HG03159 (cell line): ENCODE measurements around the gene ITGA2B.
A peak's percentile ranks its signal among the peaks of the same experiment; 100 is the strongest.

Source experiments
- ATAC-seq: cut with Tn5 transposase; IDR thresholded peaks from one replicate; pipeline ENCODE4 v1.9.1; 2021; ENCODE audit warnings: mild to moderate bottlenecking, moderate library complexity; ENCODE audit not compliant: unreplicated experiment

ITGA2B gene

DNA sequence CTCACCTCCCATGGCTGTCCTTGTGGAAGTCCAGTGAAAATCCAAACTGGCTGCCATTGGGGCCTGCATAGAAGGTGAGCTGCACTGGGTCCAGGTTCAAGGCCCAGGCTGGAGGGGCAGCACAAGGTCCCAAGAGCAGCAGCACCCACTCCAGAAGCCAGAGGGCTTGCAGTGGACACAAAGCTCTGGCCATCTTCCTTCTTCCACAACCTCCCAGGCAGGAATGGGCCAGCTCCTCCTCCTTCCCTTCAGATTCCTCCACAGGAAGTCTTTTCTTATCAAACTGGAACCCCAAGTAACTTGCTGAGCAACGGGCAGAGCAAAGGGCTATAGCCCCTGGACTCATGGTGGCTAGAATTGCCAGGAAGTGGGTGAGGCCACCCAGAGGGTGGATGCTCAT, at the start of gene ITGA2B:
Gene ITGA2B, minus strand, starts transcription at position 369 of the 400 bp plus-strand sequence. Its CDS starts 176 bp downstream, at position 193.
- no peak for ATAC-seq

DNA sequence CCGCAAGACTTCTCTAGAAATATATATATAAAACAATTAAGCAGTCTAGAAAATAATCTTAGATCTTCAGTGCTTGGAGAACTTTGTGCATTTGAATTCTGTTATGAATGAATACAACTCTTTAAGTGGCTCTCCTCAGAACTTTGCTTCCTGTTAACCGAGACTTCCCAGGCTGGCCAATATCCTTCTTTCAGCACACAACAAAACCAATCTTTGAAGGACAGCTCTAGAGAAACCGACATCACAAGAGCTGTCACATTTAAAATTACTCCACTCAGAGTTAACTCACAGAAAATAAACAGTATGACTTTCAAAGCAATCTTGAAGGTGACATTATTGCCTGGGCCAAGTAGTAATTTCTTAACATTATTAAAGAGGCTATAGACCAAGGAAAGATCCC, 49.7 kb upstream of the ITGA2B start:
- ATAC-seq = no peak

- no peak for ATAC-seq
Observed at GRCh38 chr17:44438636-44439035, 49.2 kb upstream of the ITGA2B start.

DNA sequence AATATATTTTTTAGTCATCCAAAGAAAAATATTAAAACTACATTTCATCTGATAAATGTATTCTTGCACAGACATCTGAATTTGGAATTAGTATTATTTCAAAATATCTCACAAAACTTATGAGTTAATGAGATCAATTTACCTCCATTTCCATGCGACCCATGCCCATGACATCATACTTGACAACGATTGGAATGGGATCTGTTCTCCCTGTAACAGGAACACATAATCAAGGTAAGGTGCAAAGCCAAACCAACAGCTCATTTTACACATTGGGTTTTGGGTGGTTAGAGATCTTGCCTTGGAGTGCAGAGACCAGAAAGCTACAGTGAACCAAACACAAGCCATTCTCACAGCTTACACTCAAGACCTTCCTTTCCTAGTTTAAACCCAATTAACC, 46.9 kb upstream of the ITGA2B start:
- no peak for ATAC-seq

DNA sequence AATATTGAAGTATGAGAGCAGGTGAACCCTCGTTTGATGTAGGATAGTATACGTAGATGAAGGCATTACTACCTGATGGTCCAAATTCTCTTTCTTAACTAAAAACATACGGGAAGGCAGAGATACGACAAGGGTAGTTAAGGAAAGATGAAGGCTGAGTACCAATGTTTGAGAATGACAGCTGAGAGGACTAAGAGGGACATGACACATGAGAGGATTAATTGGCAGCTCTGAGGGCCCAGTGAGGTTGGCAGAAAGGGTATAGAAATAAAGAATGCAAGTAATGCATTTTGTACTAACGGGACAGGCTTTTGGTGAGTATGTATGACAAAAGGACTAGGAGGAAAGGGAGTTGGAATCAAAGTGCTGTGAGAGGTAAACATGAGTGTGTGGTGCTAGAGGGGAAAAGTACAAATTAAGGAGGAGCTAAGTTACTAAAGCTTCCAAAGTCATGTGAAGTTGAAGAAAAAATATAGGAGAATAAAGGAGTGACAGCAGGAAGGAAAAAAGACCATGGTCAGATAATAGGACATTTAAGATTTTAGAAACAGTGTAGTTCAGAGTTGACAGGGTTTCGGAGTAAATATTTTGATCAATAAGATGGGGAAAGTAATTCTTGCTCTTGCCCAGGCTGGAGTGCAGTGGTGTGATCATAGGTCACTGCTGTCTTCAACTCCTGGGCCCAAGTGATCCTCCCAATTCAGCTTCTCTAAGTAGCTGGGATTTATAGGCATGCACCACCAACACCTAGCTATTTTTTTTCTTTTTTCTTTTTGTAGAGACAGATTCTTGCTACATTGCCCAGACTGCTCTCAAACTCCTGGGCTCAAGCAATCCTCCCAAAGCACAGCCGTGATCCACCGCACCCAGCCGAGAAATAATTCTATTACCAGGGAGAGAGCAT, 43.1 kb upstream of the ITGA2B start:
- no peak for ATAC-seq

DNA sequence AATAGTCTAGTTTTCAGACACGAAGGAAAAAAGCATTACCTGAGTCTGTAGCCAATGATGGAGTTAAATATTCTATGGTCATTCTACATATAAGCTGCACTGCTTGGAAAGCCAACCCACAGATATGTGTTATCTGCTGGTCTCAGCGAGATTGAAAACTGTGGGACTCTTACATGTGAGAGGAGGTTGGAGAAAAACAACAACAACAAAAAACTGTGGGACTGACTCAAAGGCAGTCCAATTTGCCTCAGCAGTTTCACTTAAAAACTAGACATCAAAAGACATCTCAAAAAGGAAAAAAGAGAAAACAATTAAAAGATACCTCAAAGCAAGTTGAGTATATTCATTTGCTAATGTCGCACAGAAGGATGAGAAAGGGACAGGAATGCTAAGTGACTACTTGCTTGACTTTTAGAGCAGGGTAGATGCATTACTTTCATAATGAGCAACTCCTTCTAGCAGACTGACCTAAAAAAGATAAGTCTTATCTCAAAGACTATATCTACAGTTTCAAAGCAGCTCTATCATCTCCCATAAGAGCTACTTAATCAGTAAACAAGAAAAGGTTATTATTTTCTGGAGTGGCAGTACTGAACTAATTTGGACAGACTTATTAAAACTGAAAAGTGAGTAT, 35.5 kb upstream of the ITGA2B start:
- no peak for ATAC-seq

DNA sequence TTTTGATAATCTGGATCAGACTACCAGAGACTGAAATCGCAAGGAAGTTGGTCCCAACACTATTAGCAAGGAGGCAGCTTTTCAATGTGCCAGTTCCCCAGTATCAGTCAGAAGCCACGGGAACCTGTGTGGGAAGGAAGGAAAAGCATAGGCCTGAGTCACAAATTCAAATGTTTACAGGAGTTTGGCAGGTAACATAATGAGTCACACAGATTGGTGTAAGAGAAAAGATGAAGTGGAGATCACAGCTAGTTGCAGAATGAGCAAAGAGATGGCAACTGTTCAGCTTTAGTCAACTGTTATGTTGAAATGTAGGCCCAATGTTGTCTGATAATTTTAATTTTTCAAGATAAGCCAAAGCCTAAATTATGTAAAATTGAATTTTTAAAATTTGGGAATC, 28.1 kb upstream of the ITGA2B start:
- no peak for ATAC-seq

- ATAC-seq = no peak
Observed at GRCh38 chr17:44416558-44417289, 27.3 kb upstream of the ITGA2B start.

- no peak for ATAC-seq
Observed at GRCh38 chr17:44414394-44415155, 25.1 kb upstream of the ITGA2B start.

DNA sequence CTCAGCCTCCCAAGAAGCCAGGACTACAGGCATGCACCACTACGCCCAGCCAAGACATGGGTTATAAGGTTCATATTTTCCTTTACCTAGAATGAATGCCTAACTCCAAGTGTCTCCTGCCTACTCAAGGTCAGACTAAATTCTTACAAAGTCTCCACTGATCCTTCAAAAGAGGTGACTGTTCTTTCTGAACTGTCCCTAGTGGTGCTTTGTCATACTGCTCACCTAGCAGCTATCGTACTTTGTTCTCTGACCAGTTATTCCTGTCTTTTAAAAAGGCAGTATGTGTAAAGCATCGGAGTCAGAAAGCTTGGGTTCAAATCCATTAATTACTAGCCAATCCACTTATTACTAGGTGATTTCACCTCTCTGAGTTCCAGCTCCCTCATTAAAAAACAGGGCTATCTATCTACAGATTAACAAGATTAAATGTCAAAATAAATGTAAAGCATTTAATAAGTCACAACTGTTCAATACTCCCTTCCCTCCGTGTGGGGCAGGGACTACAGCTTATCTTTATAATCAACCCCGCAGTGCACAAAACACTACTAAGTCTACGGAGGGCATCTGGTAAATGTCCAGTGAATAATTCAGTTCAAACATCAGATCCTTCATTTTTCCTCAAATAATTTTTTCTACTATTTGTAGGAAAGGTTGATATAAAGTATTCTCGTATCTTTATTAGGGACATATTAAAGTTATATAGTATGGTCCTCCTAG, 20.0 kb upstream of the ITGA2B start:
- ATAC-seq = no peak

DNA sequence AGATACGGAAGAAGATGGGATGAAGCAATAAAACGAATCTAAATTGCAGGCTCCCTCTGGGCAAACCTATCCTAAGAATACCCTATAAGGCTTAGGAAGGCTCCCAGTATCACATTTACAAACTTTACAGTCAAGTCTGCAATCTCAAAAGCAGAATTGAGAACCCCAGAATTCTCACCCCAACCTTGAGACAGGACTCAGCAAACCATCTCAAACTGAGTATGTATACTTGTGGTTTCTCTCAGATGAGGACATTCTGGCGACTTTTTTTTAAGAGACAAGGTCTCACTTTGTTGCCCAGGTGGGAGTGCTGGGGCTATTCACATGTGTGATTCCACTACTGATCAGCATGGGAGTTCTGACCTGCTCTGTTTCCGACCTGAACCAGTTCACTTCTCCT, 19.3 kb upstream of the ITGA2B start:
- no peak for ATAC-seq

DNA sequence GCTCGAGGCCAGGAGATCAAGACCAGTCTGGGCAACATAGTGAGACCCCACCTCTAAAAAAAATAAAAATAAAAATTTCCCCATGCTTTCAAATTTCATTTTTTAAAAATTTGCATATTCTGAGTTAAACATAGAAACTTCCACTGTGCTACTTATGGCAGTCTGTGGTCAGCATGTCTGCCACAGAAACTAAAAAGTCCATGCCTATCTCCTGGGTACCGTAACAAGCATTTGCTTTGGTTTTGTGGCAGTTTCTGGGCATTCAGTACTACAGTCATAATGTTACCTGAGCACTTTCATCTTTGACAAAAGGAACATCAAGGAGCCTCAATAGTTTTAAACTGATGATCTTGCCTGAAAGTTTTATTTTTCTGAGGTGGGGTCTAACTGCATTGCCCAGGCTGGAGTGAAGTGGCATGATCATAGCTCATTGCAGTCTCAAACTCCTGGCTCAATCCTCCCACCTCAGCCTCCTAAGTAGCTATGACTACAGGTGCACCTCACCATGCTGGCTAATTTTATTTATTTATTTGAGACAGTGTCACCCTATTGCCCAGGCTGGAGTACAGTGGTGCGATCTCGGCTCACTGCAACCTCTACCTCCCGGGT, 13.2 kb upstream of the ITGA2B start:
- peak; percentile 48 for ATAC-seq

DNA sequence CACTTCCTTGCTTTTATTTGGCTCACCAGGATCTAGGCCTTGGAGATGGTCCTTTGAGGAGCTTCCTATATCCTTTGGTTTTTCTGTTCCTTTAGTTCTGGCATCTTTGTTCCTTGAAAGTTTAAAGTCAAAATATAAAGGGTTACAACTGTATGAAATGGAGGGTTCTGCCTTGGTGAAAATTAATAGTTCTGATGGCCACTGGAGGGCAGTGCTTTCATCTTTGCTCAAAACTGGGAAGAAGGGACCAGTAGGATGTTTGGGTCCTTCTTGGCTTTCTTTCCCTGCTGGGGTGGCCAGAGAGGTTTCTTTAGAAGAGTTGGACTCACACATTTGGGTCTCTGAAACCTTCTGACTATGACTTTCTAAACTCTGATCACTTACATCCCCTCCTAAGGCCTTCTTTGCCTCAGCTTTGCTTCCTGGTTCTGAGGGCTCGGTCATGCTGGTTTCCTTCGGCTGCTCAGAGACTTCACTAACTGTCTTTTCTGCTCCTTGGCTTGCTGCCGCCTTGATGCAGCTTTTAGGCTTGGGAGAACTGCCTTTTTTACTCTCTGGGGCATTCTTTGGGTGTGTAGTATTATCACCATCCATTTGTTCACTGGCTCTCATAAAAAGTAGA, 10.9 kb upstream of the ITGA2B start:
- ATAC-seq = no peak

GRCh38 chr17:44398692-44399691, 9.5 kb upstream of the ITGA2B start:
- ATAC-seq = no peak

DNA sequence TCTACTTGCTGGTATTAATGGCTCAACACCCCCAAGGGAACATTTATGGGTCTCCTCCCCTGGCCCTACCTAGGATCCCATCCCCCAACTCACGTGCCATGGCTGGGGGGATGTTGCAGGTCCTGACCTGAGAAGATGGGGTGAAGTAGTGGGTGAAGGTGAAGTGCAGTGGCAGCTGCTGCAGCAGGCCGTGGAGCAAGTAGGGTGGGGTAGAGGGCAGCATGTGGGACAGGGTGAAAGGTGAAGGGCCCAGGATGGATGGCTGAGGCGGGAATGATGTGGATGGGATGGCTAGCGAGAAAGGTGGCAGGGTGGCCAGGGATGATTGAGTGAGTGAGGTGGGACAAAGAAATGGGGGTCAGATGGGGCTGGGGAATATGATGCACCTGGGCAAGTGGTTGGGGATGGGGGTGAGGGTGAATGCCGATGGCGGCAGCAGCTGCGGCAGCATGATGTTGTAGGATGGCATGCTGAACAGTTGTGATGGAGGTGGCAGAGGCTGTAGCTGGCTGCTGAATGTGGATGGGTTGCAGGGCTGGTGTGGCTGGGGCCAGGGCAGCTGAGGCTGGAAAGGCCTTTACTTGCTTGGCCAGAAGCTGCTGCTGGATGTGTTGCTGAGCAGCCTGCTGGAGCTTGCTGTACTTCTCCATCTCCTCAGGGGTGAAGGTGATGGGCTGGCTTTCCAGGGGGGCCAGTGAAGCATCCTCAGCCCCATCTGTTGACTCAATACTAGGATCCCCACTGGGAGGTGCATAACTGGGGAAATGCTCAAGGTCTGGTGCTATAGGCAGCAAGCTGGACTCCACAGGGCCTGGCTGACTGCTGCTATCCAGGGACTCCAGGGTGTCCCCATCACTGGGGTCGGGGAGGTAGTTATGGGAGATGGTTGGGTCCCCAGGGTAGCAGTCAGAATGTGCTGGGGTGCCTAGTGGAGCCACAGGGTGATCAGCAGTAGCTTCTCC, 8.3 kb upstream of the ITGA2B start:
- ATAC-seq = no peak

- ATAC-seq = no peak
Observed at GRCh38 chr17:44396946-44397345, 7.5 kb upstream of the ITGA2B start.

DNA sequence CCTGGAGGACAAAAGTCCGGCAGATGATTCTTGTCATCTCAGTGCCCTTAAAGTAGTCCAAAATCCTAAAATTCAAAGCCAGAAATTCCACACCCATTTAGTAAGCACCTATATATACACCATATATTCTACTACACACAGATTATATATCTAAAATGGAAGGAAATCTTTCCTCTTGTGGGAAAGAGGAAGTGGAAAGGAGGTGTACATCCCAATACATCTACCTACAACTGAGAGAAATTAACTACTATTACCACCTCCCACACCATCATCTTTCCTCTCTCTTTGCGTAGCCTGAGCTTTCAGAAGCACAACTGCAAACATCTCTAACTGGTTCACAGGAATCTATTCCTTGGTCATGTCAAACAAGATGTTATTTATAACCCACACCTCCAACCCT, 5.4 kb upstream of the ITGA2B start:
- no peak for ATAC-seq
